Caki2 (cell line): ENCODE data around the gene JARID2. TPM values are rescaled to one million over a fixed set of nuclear protein-coding genes. Genes with fewer than 3 reads are reported as not detected.

ENCODE experiments used
- DNase-seq: peaks from one replicate; pipeline ENCODE4 v3.0.0-alpha.2; 2015; ENCODE audit warnings: low read depth
- in situ Hi-C: cut with HindIII; loops from 2 replicates; pipeline ENCODE4 v1.10.0; 2016; ENCODE audit warnings: low sequenced_read_pairs, low pct_unique_long_range_greater_than_20kb, mixed read lengths
- total RNA-seq: library from RNA; depleted of rRNA; stranded (reverse); fragments of >200 nt; shearing (Covaris generic); gene quantifications from 2 replicates; pipeline ENCODE4 v1.2.3, GENCODE V29; 2014; ENCODE audit warnings: low replicate concordance

JARID2 gene
- total RNA-seq, 1 experiment from 2014 or later: 4.9 TPM

DNA sequence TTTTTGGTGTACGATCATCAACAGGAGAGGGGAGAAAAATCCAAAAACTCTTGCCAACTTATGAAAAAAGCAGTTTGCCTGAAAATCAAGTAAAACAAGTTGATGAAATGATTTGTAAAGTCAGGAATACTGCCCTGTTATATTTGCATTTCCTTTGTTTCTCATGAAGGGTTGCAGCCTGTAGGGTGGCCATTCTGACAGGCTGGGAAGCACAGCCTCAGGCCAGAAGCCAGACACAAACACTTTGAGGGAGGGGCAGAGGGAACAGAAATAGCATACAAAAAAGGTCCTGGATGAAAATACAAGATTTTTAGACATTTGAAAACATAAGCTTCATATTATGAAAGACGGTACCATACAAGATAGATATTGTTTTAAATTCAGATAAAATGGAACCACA, 307.2 kb downstream of the JARID2 start:
- no peak for DNase-seq
- in situ Hi-C loops: no loop called here

DNA sequence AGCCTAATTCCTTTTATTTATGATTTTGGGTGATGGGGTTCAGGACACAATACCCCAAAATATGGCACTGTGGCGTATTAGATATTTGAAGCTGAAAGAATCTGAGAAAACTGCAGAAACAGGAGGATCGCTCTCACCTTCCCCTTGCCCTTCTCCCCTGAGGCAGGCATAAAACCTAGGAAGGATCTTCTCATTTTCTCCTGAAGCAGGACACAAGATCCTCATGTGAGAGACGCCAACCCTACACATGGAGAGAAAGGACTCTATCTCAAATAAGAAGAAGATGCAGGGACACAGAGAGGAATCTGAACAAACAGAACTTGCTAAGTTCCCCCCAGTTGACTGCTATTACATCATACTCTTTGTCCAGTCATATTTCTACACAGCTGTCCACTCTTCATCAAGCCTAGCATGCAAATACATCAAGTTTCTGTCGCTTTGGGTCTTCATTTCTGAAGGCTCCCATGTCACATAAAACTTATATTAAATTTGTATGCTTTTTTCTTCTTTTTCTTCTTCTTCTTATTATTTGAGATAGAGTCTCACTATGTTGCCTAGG, 307.9 kb downstream of the JARID2 start:
- in situ Hi-C loops: no loop called here
- DNase-seq: no peak

- in situ Hi-C loops: no loop called here
- DNase-seq: no peak
Measured at GRCh38 chr6:15554728-15555100, 308.8 kb downstream of the JARID2 start.

DNA sequence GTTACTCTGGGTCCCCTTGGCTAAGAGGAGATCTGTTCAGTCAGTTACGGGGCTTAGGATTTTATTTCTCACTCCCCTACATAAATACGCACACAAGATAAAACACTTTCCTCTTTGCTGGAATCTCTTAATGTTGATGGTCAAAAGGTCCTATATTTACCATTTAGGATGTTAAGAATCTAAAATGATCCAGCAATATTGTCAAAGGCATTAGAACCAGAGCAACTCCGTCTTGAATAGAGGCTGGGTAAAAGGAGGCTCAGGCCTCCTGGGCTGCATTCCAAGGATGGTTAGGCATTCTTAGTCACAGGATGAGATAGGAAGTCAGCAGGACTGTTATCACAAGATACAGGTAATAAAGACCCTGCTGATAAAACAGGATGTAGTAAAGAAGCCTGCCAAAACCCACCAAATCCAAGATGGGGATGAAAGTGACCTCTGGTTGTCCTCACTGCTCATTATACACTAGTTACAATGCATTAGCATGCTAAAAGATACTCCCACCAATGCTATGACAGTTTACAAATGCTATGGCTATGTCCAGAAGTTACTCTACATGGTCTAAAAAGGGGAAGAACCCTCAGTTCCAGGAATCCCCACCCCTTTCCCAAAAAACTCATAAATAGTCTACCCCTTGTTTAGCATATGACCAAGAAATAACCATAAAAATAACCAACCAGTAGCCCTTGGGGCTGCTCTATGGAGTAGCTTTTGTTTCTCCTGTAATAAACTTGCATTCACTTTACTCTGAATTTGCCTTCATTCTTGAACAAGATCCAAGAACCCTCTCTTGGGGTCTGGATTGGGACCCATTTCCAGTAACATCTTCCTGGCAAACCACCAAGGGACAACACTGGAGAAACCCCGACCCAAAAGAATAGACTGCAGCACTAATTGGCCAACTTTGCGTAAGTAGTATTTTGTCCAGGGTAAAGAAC, 309.5 kb downstream of the JARID2 start:
- DNase-seq: no peak
- in situ Hi-C loops: no loop called here

DNA sequence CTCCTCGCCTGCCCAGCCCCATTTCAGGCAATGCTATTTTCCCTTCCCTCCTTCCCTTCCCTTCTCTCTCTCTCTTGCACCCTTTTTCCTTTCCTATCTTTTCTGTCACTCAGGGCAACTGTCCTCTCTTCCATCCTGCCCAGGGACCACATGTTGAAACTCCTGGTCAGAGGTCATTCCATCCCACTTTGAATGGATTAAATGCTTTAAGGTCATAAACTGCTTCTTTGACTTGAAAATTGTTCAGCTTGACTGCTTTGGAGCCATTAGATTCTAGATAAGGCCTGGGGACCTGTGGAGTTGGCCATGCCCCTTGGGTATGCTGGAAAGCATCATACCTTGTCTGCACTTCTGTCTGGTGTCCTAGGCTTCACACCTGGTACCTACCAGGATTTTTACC, 310.8 kb downstream of the JARID2 start:
- no peak for DNase-seq
- in situ Hi-C loops: no loop called here

- in situ Hi-C loops: no loop called here
- DNase-seq: no peak
Measured at GRCh38 chr6:15557174-15557573, 311.3 kb downstream of the JARID2 start.

DNA sequence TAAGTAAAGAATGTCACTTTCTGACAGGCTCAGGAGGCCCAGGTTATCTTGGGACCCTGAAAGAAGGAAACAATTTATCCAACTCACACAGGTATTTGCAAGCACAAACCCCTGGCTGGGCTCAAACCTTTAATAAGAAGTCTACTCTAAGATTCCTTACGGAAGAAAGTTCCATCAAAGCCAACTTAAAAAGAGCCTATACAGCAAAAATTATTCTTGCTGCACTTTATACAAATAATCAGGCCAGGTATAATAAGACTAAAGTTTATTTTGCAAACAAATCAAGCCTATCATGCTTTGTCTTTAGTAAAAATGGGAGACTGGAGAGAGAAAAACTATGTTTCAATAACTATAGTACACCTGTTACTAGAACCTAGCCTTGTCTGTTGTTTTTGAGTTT, 314.8 kb downstream of the JARID2 start:
- no peak for DNase-seq
- in situ Hi-C loops: no loop called here

GRCh38 chr6:15561447-15562199, 315.8 kb downstream of the JARID2 start:
- in situ Hi-C loops: no loop called here
- no peak for DNase-seq

DNA sequence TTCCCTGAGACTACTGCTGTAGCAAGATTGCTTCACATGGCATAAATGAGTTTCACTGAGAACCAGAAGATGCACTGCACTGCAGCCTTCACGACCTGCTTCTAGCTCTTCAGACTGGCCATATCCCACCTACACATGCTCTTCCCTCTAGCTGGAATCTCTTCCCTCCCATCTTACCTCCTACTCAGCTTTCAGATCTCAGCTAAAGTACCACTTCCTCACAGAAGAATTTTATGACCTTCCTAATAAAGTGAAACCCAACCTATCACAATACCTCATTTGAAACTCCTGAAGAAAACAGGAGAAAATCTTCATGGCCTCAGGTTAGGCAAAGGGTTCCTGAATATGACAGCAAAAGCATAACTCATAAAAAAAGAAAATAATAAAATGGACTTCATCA, 317.1 kb downstream of the JARID2 start:
- in situ Hi-C loops: no loop called here
- no peak for DNase-seq

DNA sequence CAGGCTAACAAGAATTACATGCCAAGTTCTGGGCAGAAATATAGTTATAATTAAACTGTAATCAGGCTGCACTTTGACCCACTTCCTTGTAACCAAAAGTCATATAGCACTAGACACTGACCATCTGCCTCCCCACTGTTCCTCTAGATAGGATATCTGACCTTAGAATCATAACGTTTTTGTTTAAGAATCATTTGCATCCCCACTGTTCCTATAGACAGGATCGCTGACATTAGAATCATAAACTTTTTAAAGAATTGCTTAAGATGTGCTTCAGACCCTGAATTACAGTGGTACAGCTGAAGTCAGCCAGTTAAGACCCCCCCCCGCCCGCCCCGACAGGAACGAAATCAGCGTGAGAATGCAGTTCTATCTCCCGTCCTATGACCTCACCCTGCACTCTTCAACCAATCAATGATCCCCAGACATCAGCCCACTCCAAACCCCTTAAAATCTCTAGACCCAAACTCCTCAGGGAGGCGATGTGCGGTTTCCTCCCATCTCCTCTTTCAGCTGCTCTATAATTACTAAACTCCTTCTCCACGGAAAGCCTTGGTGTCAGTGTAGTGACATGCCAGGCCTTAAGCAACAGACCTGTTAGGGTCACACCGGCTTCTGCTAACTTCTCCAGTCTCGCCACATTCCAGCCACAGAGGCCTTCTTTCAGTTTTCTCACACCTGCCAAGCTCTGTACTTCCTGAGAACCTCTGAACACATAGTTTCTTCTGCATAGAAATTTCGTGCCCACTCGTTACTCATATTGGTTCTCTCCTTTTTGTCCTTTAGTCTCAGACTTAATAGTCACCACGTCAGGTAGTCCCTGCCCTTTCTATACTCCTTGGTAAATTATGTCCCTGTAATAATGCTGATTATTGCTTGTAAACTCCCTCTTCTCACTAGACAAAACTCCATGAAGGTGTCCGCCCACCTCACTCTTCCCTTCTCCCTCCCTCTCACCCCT, 323.4 kb downstream of the JARID2 start:
- in situ Hi-C loops: no loop called here
- no peak for DNase-seq

DNA sequence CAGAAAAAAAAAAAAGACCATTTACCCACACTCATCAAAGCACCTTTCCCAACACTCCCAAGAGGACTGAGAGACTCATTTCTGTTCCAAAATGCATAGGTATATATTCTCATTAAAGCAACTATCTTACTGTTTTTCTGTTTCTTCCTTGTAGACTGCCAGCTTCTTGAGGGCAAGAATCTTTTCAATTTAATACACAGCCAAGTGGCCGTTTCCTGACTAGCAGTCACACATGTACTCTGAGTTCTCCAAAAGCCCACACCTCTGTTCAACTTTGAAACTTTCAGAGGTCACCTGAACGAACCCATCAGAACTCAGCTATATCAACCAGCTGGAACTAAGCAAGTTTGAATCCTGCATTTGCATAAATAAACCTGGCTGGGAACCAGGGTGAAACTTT, 324.3 kb downstream of the JARID2 start:
- in situ Hi-C loops: no loop called here
- no peak for DNase-seq
